ENCODE data around the gene CTSW.
"Not testable (repeated sequence)": the region's sequence is repeated elsewhere in the genome, so short reads cannot be mapped to it uniquely, and the experiment has no call there.

Gene CTSW

GRCh38 chr11:65892137-65892540, 12.5 kb downstream of the CTSW start:
- ChIA-PET CTCF (interaction anchor here (0.6 to 1.9 kb wide), 3 partner anchors 33 to 1134 kb away, joined by 3 to 5 read pairs (median 4); no protein-coding TSS in a partner anchor), POLR2A (interaction anchor here (5.6 to 6.1 kb wide), 2 partner anchors 8 to 33 kb away, joined by 74 to 121 read pairs; partner anchors contain the start of genes CFL1, FOSL1 and MUS81)
- peak; percentile 57 for TF ChIP-seq PRDM10 (tag by site-specific recombination; IDR thresholded peaks at IDR 0.05)
- not testable (repeated sequence) for H3K4me3 ChIP-seq (ENCODE audit: low read depth, low read length); H3K36me3 ChIP-seq (ENCODE audit: control insufficient read depth in 2 of 2, insufficient read depth in 1 of 2, low read length in 2 of 2); H3K4me1 ChIP-seq (ENCODE audit: control insufficient read depth, insufficient read depth, low read length); H3K9me3 ChIP-seq (ENCODE audit: control insufficient read depth, insufficient read depth, low read depth, low read length); H3K27ac ChIP-seq (ENCODE audit: extremely low read depth, low read depth, low read length)

GRCh38 chr11:65892661-65893317, 13.2 kb downstream of the CTSW start:
- no peak overlapping the region for H3K27ac ChIP-seq (ENCODE audit: extremely low read depth, low read depth, low read length)
- no peak overlapping the region for H3K4me3 ChIP-seq (ENCODE audit: low read depth, low read length)
- TF ChIP-seq KLF1 (tag by site-specific recombination; IDR thresholded peaks at IDR 0.05) (peak; percentile 21; the same call in 1 of the 2 replicates), GLIS1 (tag by site-specific recombination; IDR thresholded peaks at IDR 0.05) (no peak), KLF9 (tag by site-specific recombination; IDR thresholded peaks at IDR 0.05; ENCODE audit: low read depth) (peak; percentile 44), ZNF266 (tag by site-specific recombination; IDR thresholded peaks at IDR 0.05; ENCODE audit: low read depth) (no peak)
- H3K36me3 ChIP-seq (ENCODE audit: control insufficient read depth in 2 of 2, insufficient read depth in 1 of 2, low read length in 2 of 2), result peaks cover 0 to 3% of the 10 kb centered on the region in 2 experiments; a peak in 1 of 3 replicates
- H3K4me1 ChIP-seq (ENCODE audit: control insufficient read depth, insufficient read depth, low read length), result no peaks in the 10 kb centered on the region
- ChIA-PET POLR2A (interaction anchor here (0.6 to 5.6 kb wide), 5 partner anchors 7 to 505 kb away, joined by 3 to 74 read pairs (median 3); partner anchors contain the start of genes FOSL1 and MUS81), CTCF (interaction anchor here (0.6 to 1.9 kb wide), 2 partner anchors 33 to 1133 kb away, joined by 3 to 5 read pairs; no protein-coding TSS in a partner anchor)
- H3K9me3 ChIP-seq (ENCODE audit: control insufficient read depth, insufficient read depth, low read depth, low read length), result no peaks in the 10 kb centered on the region

GRCh38 chr11:65894034-65894591, 14.5 kb downstream of the CTSW start:
- Histone ChIP-seq H3K9me3 (ENCODE audit: control insufficient read depth, insufficient read depth, low read depth, low read length) (no peaks in the 10 kb centered on the region), H3K36me3 (ENCODE audit: control insufficient read depth in 2 of 2, insufficient read depth in 1 of 2, low read length in 2 of 2) (peaks cover 0 to 3% of the 10 kb centered on the region in 2 experiments; a peak in 1 of 3 replicates), H3K4me3 (ENCODE audit: low read depth, low read length) (no peak overlapping the region), H3K4me1 (ENCODE audit: control insufficient read depth, insufficient read depth, low read length) (no peaks in the 10 kb centered on the region), H3K27ac (ENCODE audit: extremely low read depth, low read depth, low read length) (no peak overlapping the region)
- ChIA-PET CTCF (interaction anchor here (0.6 to 1.1 kb wide), 4 partner anchors 13 to 492 kb away, joined by 3 to 6 read pairs (median 4); no protein-coding TSS in a partner anchor), POLR2A (interaction anchor here (0.7 to 1.9 kb wide), 4 partner anchors 20 to 173 kb away, joined by 3 to 7 read pairs (median 4); partner anchors contain the start of genes MUS81 and RNASEH2C)
- TF ChIP-seq ZFP3 (tag by site-specific recombination; IDR thresholded peaks at IDR 0.05; ENCODE audit: low read depth), result no peak
- no peak for TF ChIP-seq KLF8 (tag by site-specific recombination; IDR thresholded peaks at IDR 0.05)
- TF ChIP-seq ZSCAN16 (tag by site-specific recombination; IDR thresholded peaks at IDR 0.05), result no peak
- no peak for TF ChIP-seq KLF1 (tag by site-specific recombination; IDR thresholded peaks at IDR 0.05)
- no peak for TF ChIP-seq ZNF555 (tag by site-specific recombination; conservative IDR thresholded peaks at IDR 0.05)
- no peak for TF ChIP-seq ZBTB10 (tag by site-specific recombination; IDR thresholded peaks at IDR 0.05)
- TF ChIP-seq ZNF148 (tag by site-specific recombination; IDR thresholded peaks at IDR 0.05; ENCODE audit: borderline replicate concordance), result no peak
- no peak for TF ChIP-seq GFI1B (tag by site-specific recombination; IDR thresholded peaks at IDR 0.05)
- TF ChIP-seq ZBTB11 (tag by site-specific recombination; conservative IDR thresholded peaks at IDR 0.05; ENCODE audit: low read depth), result no peak
- no peak for TF ChIP-seq ZNF645 (tag by site-specific recombination; IDR thresholded peaks at IDR 0.05)

Measured in HEK293 (cell line).